Hematopoietic multipotent progenitor cell treated with erythropoietin and hydrocortisone succinate and interleukin-3 and kit ligand, for 8 days (in vitro differentiated cells): Measurements from ENCODE around the gene ACSL1.
A peak's percentile ranks its signal among the peaks of the same experiment; 100 is the strongest.

ENCODE experiments used
- DNase-seq: peaks from one replicate; pipeline ENCODE4 v3.0.0-alpha.2; 2015

Gene ACSL1

DNA sequence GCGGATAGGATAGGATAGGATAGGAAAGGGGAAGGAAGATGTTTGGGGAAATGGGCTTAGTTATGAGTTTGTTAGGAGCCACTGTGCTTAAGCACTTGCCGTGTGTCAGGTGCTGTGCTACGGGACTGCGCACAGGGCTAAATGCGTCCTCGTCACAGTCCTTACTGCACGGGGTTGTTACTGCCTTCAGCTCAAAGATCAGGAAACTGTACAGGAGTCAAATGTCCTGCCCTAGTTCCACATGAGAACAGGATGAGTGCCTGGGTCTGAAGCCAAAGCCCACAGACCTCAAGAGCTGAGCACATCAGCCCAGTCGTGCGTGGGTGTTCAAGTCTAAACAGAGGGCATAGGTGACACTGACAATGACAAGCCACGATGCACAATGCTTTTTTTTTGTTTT lies 15.0 kb downstream of the ACSL1 start:
- no peak for DNase-seq

DNA sequence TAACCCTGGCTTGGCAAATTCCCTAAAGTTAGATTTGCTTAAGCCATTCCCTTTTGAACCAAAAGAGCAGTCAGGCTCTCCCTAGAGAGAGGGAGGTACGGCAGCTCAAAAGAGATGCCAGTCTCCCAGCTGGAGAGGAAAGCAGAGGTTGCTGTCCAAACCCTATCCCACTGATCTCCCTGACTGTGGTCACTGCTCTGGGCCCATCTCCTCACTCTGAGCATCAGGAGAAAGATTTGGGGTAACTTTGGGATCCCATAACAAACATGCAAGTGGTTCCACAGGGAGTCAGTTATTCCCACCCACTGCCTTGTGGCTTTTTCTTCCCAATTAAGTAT lies 17.1 kb downstream of the ACSL1 start:
- DNase-seq = no peak

DNA sequence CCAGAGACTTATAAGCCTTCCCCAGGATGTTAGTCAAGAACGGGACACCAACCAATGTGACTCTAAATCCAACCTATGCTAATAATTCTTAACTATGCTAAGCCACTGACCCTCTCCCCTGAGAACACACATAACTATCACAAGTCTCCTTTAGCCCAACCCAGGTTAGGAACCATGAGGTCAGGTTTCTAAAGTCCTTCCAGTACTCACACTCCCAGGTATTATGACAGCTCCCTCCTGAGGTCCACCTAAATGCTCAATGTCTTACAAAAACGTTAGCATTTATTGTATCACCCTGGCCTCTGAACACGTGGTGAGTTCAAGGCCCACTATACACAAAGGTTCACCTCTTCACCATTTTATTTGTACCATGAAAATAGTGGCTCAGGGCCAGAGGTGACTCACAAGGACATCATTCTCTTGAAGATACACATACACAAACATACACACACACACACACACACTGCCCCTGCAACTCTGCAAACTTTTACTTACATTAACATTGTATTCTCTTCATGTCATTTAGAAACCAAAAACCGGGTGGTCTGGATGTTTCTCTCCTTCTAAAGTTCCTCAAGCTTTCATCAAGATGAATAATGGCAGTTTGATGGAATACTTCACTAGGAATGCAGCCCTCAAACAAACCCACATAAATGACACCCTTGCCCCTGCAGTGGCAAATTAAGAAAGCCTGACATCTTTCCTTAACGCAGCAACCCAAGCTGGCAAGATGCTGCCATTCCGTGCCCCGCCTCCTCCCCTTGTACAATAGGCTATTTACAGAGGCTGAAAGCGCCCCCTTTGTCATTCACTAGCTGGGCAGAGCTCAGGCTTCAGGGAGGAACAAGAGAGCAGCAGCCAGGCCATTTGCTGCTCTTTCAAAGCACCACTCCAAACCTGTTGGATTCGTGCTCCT lies 17.7 kb downstream of the ACSL1 start:
- no peak for DNase-seq

DNA sequence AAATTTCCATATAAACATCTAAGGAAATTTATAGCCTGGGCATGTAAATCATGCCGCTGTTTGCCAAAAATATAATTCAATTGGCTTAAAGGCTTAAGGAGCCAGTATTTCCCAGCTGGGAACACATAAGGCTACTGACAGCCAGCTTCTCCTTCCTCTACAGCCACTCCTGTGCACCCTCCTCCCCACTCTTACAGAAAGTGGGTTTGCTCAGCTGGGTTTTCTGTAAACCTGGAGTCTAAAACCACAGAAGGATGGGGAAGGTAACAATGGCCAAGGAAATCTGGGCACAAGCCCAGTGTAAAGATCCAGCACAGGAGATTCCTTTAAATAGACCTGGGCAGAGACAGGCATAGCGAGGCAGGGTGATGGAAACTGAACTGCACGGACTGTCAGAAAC lies 18.5 kb downstream of the ACSL1 start:
- no peak for DNase-seq

DNA sequence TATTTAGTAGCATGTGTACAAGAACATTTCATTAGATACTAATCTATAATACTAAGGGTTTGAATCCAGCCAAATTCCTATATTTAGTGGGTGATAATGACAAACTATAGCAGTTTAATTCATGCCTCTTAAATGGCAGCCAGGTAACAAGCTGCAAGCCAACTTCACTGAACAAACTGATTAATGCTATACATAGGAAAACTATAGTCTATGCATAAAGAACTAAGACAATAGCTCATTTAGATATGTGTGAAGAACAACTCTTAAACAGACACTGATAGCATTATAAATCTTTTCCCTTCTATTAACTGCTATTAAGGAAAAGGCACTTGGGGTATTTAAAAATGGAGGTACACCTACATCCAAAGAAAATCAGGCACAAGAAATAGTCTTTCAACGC lies 19.1 kb downstream of the ACSL1 start:
- DNase-seq = no peak

DNA sequence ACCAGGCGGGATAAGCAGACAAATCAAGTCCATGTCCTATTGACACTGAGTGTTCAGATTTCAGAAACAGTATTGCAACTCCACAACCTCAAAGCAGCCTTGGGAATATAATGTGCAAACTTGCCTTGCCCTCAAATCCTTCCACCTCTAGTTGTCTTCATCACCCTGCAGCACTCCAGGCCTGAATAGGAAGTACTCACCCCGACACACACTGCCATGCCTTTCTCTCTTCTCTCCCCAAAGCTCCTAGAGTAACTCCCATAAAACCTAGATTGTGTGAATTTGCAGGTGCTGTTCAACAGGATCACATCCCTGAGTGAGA lies 19.6 kb downstream of the ACSL1 start:
- DNase-seq = no peak

DNA sequence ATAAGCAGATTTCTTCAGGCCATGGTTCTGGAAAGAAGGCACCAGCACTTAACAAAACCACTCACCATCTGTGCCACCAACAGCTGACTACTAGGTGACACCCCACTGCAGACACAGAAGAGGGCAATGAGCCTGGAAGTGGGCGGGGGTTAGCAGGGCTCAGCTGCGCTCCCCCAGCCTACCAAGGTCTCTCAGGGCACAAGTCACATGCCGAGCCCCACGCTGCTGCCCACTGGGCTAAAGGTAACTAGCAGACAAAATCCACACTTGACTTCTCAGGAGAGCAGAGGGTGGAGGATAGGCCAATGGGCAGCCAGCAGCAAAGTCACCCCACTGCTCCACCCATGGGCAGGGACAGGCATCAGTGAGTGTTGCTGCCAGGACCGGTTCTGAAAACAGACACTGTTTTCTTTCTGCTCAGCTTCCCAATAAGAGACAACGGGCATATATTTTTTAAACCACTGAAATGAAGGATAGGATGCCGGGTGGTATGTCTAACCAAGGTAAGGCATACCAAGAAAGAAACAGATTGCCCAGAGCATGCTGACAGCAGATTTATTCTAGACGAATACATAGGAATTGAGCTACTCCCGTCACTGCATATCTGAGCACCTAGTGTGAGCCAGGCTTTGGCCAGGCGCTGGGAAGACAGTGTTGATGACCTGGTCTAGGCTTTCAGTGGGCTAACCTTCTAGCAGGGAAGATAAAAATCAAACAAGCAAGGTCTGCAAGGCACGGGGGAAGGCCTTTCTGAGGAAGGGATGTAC lies 20.1 kb downstream of the ACSL1 start:
- DNase-seq = peak; percentile 89

DNA sequence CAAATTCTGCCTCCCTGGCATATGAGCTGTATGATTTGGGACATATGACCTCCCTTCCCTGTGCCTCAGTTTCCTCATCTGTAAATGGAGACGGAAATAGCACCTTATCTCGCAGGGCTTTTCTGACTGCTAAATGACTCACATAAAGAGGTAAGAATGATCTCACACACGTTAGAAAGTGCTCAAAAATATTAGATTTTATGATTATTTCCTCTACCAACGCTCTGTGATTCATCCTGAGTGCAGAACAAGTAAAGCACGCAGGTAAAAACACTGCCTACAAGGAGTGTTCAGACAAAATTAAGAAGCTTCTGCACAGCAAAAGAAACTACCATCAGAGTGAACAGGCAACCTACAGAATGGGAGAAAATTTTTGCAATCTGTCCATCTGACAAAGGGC lies 21.1 kb downstream of the ACSL1 start:
- DNase-seq = no peak

DNA sequence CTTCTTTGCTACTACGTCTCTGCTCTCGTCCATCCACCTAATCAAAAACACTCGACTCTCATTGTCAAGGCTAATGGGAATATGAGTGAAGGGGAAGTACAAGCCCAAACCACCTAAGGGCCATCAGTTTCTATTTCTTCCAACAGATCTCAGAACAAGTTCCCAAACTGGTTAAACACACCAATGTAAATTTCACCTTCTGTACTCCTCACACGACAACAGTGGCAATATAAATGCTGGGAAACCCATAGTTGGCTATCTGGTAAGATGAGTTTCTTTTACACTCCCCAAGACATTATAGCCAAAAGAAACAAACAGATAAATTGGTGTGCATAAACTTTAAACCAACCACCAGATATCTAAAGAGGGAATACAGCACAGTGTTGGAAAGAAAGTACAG lies 21.9 kb downstream of the ACSL1 start:
- DNase-seq = no peak

DNA sequence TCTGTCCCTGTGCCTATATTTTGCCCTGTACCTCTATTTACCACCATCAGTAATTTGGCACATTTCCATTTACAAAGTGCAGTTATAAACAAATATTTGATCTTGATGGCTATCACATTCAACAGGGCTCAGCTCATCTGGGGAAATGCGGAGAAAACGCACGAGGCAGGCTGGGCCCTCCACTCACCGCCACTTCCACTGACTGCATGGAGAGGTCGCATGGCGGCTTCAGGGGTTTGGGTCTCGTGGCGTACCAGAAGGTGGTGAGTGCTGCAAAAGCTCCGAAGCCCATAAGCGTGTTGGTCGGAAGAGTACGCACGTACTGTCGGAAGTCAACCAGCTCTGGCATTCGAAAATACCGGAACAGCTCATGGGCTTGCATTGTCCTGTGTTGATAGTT lies 22.6 kb downstream of the ACSL1 start:
- DNase-seq = no peak

DNA sequence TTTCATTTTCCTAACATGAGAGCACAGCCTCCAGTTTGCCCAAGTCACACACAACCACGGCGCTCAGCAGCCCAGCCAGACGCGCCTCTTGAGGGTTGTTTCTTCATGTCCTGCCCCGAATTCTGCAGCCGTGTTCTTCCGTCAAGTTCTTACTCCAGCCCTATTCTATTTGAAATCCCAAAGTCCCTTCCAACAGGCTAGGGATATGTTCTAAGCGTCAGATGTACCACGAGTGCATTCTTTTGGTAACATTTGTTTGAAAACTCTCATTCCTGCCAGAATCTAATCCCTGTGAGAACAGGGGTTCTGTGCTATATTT lies 23.1 kb downstream of the ACSL1 start:
- DNase-seq = no peak

DNA sequence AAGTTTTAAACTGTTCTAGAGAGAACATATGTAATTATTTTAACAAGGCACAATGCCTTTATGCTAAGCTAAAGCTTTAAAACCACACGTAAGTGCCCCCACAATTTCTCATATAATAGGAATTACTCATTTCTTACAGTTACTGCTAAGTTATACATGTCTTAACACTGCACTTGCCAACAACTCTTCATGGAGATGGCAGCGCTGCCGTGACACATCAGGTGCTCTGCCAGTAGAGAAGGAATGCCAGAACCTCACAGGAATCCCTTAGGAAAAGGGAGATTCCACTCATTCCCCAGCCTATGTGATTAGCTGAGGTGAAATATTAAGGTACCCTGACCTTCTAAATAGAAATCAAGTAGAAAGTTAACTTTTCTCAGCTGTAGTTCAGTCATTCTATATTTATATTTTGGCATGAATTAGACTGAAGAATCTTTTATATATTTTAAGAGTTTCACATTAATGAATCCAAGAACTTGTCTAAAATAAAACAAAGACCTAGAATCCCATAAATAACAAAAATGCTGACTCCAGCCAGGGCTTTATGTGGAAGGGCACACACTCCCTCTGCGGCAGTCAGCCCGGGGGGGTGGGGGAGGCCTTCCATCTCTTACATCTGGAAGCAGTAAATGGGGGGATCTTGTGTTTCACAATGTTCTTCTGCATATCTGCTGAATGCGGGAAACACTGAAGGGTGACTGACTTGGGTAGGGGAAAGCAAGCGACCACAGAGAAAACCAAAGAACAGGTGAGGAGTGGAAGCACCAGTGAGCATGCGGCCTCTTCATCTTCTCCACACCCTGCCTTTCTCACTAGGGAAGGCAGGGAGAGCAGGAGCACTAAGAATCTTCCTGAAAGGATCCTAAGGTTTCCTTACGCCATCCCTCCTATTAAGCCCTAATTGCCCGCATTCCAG lies 23.7 kb downstream of the ACSL1 start:
- DNase-seq = no peak

DNA sequence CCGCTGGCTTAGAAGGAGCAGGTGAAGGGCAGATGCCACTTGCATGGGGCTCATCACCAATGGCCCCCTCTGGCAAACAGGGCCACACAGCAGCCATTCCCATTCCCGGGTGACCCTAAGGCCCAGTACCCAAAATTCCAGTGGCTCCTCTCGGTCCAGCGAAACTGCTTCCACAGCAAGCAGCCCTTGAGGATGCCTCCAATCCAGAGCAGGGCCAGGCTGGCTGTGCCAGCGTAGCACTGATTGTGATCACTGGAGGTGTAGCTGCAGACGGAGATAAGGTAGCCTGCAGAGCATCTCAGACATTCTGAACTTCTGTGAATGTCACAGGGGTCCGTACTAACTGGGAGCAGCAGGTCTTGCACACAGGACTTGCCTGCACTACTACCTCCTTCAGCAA lies 27.3 kb downstream of the ACSL1 start:
- no peak for DNase-seq

DNA sequence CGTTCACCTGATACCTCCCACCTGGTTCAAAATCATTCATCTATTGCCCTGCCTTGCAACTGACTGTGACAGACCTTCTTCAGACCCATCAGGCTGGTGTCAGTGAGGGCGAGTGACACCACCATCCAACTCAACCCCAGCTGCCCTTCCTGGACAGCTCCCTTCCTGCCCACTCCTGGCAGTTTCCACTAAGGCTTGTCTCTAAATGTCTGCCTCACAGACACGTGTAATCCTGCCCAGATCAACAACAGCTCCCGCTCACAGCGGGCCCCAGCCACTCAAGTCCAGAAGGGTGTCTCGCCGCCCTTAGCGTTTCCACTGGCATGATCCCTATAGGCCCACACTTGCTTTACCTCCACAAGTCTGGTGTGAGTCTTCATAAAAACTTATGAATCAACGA lies 28.9 kb downstream of the ACSL1 start:
- DNase-seq = no peak

DNA sequence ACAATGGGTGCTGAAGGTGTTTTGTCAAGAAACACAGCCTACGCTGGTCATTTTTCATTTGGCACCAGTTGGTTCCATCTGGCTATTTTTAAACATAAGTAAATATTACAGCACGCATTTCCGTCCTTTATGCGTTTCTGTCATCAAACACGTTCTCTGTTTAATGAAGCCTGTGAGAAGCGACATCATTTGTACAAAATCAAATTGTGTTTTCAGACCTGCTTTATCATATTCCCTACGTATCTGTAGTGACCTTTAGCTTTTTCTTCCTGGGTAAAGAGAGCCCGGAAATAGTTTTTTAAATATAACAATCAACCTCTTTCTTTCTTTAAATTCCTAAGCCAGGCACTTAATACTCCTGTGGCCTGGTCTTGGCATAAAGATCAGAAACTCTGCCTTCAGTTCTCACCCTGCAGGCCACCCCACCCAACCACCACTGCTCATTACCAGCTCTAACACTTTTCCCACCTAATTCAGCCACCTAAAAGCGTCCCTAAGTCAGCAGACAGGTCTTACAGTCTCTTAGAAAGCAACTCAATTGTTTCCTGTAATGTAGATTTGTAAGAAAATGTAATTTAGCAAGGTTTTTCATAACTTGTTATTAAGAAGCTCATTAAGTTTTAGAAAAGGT lies 30.4 kb downstream of the ACSL1 start:
- no peak for DNase-seq

DNA sequence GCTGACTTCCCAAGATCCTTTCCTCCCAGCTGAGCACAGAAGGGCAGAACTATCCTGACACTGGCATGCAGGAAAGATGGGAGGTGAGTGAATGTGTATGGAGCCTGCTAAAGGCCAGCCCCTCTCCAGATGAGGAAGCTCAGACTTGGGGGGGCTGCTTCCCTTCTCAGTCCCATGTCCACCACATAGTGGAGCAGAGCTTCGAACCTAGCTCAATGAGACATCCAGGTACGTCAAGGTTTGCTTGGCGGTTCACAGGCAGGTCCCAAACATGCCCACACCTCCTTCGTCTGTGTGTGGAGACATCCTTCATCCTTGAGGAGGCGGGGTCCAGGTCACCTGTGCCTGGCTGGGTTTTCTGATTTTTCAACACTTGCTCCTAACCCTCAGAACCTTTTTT lies 31.3 kb downstream of the ACSL1 start:
- no peak for DNase-seq

DNA sequence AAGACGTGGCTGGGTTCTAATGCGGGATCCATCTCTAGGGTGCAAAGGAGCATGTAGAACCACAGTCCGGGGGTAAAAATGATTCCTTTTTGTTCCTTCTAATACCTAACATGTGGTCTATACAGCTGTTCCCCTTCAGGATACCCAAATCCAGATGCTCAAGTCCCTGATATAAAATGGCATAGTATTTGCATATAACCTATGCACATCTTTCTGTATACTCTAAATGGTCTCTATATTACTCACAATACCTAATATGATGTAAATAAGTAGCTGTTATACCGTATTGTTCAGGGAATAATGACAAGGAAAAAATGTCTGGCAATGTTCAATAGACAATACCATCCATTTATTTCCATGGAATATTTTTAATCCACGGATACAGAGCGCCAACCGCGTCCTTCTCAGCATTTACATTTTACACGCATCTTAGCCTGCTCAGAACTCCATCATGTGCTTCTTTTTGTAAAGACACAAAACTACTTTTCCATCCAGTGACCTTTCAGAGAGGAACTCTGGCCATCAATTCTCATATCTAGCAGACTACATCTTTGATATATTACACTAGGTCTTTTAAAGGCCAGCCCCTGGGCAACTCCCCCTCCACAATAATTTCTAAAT lies 31.9 kb downstream of the ACSL1 start:
- DNase-seq = no peak

DNA sequence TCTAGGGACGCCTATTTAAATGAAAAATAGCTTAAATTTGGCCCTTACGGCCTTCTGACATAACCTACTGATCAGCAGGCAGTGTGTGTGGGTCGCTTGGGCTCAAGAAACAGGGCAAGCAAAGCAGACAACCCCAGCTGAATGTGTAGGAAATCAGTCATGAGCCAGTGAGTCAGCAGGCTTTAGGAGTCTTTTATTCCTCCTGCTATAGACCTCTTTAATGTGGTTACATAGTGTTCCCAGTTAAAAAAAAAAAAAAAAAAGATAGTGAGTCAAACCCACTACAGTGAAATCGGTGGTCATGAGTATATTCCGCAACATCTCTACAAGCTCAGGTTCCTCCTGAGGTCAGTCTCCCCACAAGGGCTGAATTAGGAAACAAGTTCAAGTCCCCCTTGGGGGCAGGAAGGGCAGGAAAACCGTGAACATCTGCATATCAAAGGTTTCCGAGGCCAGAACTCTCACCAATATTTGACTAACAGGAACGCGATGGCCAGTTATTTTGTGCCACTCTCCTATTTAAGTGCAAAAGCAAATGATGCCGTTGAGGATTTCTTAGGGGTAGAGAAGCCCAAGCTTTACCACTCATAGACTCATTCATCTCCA lies 32.7 kb downstream of the ACSL1 start:
- peak; percentile 74 for DNase-seq

DNA sequence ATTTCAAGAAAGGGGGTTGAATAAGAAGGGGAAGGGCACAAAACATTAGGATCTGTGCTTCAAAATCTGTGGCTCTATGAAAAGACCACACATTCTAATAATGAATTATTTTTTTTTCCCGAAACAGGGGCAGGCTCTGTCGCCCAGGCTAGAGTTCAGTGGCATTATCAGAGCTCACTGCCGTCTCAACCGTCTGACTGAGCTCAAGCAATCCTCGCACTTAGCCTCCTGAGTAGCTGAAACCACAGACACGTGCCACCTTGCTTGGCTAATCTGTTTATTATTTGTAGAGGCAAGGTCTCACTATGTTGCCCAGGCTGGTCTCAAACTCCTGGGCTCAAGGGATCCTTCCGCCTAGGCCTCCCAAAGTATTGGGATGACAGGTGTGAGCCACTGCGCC lies 33.4 kb downstream of the ACSL1 start:
- no peak for DNase-seq

DNA sequence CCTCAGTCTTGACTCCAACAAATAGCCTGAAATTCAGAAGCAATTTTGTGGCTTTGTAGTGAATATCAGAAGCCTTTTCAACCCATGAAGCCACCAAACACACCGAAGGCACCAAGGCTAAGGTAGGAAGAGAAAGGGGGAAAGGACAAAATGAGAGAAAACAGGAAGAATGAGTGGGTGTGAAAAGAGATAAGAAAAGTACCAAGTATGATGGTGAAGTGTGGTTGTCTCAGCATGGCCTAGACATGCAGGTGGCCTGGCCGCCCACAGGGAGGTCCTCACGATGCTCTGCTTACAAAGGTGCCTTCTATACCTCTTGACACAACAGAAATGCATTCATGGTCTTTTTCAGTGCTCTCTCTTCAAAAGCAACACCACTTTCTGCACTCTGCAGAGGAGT lies 34.9 kb downstream of the ACSL1 start:
- peak; percentile 26 for DNase-seq

DNA sequence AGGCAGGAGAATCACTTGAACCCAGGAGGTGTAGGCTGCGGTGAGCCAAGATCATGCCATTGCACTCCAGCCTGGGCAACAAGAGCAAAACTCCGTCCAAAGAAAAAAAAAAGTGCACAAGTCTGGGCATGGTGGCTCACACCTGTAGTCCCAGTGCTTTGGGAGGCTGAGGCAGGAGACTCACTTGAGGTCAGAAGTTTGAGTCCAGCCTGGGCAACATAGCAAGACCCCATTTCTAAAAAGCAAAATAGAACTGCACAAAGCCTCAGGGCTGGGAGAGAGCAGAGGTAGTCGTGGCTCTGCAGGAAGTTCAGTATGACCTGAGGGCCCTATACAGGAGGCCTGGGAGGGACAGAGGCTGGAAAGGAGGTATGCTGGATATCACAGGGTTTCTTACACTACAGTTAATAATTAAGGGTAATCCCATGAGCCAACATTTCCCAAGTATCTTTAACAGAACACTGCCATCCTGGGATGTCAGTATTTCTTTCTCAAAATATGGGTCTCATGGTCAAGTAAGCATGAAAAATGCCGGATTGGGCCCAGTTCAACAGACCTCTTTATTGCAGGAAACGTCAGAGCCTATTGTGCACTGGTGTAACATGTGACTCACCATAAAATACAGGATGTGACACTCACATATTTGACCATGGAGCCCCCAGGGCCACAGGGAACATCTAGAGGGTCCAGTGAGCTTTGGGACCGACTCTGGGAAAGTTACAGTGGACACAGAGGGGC lies 37.8 kb downstream of the ACSL1 start:
- DNase-seq = no peak

DNA sequence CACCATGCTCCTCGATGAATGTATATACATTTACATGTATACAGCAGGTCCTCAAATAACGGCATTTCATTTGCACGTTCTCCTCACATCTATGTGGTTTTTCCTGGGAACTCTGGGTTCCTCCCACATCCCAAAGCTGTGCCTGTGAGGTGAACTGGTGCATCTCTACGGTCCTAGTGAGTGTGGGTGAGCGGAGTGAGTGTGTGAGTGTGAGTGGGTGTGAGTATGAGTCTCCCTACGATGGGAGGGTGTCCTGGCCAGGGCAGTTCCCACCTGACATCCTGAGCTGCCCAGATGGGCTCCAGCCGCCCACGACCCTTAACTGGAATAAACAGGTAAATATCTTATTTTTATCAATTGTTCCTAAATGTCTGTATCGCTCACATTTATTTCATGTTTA lies 40.0 kb downstream of the ACSL1 start:
- DNase-seq = no peak
